HG03575 (cell line): ENCODE measurements around the gene FHIT.

Experiments used
- ATAC-seq: cut with Tn5 transposase; IDR thresholded peaks from one replicate; pipeline ENCODE4 v1.9.1; 2021; ENCODE audit not compliant: unreplicated experiment, insufficient number of reproducible peaks, low FRiP score; ENCODE audit errors: extremely low read depth

The FHIT gene

DNA sequence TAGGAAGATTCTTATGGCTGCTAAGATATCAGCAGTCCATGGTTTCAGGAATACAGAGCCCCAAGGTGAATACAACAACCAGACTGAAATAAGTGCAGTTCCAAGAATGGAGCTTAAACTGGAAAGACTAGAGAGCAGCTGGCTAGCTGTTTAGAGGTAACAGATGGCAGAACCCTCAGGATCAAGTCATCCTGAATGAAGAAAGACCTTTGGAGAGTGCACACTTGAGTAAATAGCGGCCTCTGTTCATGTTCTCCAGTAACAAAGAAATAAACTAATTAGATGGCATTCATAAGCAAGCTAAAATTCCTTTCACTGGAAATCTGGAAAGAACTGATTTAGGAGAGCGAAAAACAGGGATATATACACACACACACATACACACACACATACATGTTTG lies 968.4 kb downstream of the FHIT start:
- ATAC-seq, result no peak

GRCh38 chr3:60281970-60282369 lies 969.3 kb downstream of the FHIT start:
- no peak for ATAC-seq

DNA sequence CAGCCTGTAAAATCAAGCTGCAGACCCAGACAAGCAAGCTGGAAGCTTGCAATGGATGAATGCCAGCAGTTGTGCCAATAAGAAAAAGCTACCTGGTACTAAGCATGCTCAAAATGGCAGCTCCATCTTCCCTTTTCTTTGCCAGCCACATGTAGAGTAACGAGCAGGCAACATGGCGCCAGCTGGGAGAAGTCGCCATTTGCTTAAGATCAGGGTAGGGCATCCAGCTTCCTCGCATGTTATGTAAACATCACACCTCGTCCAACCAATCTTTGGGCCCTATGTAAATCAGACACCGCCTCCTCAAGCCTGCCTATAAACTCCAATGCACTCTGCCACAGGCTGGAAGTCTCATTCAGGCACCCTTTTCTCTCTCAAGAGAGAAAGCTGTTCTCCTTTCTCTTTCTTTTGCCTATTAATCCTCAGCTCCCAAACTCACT lies 973.9 kb downstream of the FHIT start:
- ATAC-seq, result no peak

- no peak for ATAC-seq
Measured at GRCh38 chr3:60276615-60277014, 974.6 kb downstream of the FHIT start.

DNA sequence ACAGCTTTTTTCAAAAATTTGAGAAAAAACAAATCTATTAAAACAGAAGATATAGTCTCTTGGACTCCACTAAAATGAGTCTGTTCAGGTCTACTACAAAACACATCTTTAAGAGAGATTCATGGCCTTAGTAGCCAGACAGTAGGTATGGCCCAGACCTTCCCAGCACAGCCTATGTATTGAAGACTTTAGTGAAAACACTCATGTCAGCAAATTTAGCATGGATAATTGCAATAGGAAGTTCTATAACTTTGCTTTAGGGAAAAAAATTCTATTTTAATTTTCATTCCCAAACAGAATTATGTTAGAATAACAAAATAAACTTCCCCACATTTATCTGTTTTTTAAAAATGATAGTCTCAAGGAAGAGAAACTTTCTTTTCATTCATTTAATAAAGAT lies 976.6 kb downstream of the FHIT start:
- no peak for ATAC-seq

- no peak for ATAC-seq
Measured at GRCh38 chr3:60274098-60274497, 977.2 kb downstream of the FHIT start.

DNA sequence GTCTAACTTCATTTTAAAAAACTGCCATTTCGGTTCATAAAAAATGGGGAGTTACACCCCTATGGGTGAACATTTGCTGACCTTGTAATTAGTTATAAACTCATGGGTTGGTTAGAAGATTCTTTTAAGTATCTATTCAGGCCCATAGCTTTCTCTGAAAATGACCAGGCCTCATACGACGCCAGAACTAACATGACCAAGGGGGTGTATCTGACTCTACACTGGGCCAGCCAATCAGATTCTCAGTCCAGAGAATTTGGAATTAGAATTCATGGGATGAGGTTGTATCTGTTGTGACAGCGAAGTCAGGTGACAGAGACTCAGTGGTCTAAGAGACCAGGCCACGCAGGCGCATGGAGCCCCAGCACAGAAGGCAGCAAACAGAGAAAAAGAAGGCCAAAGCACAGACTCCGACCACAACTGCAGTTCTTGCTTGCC lies 981.4 kb downstream of the FHIT start:
- no peak for ATAC-seq

DNA sequence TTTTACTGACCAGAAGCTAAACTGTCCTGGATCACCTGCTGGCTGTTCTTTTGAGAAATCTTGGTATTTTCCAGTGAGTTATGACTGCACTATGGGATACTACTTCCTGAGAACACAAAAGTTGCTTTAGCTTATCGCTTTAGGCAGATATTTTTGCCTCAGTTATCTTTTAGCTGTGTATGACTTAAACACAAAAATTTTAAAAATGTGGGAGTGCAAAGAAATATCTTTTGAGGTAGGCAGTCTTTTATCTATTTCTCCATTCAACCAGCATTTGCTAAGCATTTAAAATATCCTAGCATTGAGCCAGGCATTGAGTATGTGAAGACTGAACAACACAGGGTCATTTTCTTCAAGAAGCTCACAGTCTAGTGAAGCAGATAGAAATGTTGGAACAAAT lies 981.9 kb downstream of the FHIT start:
- no peak for ATAC-seq

- ATAC-seq, result no peak
Measured at GRCh38 chr3:60268123-60268522, 983.1 kb downstream of the FHIT start.

DNA sequence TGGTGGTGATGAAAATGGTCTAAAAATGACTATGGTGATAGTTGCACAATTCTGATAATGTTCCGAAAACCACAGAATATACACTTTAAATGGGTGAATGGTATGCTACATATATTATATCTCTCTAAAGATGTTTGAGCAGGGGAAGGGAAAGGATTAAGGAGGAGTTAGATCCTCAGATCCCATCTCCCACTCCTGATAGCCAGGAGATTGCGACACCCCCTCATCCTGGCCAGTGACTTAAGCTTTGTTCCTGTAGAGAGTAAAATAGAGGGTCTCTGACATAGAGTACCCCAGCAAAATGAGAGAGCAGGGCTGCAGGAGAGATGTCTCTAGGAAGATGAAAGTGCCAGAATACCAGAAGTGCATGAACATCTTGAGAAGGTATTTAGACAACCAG lies 984.8 kb downstream of the FHIT start:
- no peak for ATAC-seq

- no peak for ATAC-seq
Measured at GRCh38 chr3:60263191-60263590, 988.1 kb downstream of the FHIT start.

DNA sequence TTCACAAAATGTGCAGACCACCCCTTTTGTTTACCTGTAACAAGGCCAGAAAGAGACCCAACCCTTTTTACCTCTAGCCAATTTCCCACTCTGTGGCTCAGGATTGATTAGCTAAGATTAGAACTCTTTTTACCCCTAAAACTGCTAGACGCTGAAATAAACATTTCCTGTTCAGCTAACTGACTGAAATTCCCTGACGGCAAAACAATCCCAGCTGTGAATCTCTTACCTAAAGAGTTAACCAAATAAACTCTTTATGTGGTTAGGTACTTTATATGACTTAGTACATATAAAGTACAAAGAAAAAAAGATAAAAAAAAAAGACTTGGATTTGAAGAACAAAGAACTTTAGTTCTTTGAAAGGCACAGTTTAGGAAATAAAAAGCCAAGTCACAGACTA lies 988.7 kb downstream of the FHIT start:
- ATAC-seq, result no peak

GRCh38 chr3:60260546-60260945 lies 990.7 kb downstream of the FHIT start:
- ATAC-seq, result no peak

GRCh38 chr3:60250810-60251209 lies 1000.4 kb downstream of the FHIT start:
- ATAC-seq, result no peak

DNA sequence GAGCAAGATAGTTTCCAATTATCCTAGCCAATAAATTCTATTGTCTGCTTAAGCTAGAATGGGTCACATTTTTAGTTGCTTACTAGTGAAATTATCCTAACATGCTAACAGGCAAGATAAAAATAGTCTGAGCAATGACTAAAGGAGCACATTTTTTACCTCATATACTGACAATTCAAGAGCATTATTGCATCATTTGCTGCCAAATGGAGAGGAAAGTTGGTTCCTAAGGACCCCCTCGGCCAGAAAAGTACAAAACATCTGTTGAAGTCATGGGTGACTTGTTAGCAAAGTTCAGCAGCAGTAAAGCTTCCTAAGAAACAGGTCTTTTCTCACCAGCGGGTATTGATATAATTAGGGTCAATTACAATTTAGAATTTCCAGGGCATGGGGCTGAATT lies 1001.0 kb downstream of the FHIT start:
- ATAC-seq, result no peak

- ATAC-seq, result no peak
Measured at GRCh38 chr3:60246361-60246760, 1004.9 kb downstream of the FHIT start.

DNA sequence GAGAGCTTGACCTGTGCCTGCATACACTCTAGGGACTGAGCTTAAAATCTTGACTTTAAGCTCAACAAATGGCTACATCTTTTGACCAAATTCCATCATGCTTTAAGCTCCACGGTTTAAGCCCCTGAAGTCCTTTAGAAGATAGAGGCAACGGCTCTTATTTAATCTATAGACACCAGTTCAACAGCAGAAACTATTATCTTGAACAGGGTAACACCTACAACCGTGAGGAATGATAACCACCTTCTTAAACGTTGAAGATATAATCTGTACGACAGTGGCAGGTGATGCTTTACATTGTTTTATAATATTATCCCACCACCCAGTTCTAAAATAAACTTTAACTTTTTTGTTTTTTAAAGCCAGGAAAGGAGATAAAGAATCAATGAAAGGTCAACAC lies 1007.8 kb downstream of the FHIT start:
- no peak for ATAC-seq

DNA sequence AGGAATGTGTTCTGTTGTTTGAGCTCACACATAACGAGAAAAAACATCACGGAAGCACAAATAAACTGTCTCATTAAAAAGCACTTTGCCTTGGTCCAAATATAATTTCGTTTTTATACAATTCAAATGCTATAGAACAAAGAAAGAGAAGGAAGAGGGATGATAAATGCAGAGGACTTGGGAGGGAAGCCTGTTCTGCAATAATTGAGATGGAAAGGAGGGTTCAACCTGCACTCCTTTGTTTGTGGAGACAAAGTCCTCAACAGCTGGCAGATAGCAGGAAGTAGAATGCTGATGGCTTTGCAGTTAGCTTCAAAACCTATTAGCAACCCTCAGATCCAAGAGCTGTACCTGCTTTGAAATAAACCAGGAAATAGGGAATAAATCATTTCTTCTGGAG lies 1010.8 kb downstream of the FHIT start:
- ATAC-seq, result no peak

DNA sequence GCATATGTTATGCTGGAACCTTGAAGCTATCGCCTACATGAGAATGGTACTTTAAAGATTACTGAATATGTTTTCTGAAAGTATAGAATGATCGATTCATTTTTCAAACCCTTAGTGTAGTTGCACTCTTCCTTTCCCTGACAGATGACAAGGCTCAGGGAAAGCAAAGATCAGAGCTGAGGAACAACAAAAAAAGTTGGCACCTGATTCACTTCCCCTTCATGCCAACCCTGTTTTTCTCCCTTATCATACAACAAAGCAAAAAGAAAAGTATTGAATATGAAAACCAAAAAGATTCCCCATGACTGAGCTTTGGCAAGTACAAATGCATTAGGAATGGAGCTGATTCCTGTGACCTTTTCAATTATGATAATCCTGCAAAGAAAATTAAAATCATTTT lies 1012.7 kb downstream of the FHIT start:
- no peak for ATAC-seq

DNA sequence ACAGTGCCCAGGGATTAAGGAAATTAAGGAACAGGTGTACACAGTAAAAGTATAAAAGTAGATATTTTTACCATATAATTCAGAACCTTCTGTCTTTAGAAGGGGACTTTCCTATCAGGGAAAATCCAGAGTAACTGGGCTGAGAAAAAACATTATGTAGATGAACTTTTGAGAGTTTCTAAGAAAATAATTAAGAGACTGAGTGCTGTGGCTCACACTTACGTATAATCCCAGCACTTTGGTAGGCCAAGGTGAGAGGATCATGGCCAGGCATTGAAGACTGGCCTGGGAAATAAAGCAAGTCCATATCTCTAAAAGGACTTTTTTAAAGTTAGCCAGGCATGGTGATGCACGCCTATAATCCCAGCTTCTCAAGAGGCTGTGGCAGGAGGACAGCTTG lies 1021.8 kb downstream of the FHIT start:
- ATAC-seq, result no peak

- ATAC-seq, result no peak
Measured at GRCh38 chr3:60228823-60229222, 1022.4 kb downstream of the FHIT start.

DNA sequence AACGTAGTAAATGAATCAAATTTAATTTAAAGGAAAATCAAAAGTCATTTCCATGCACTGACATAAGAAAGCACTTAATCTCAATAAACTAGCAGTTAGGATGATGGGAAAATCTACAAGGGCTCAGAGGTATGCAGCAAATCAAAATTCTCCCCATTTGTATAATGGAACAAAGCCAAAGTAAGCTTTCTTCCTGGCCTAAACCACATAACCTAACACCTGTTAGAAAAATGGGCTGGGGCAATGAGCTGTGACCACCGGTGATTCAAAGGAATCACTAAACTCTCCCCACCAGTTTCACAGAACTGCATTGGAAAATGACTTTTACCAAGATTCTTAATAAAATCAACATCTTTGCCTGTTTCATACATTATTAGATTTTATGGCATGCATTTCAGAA lies 1024.3 kb downstream of the FHIT start:
- ATAC-seq, result no peak
